Islet precursor cell (in vitro differentiated cells): ENCODE results near the gene TOM1L2.

ENCODE experiments used
- DNase-seq: peaks from one replicate; pipeline ENCODE4 v3.0.0-alpha.2; 2018

The TOM1L2 gene

DNA sequence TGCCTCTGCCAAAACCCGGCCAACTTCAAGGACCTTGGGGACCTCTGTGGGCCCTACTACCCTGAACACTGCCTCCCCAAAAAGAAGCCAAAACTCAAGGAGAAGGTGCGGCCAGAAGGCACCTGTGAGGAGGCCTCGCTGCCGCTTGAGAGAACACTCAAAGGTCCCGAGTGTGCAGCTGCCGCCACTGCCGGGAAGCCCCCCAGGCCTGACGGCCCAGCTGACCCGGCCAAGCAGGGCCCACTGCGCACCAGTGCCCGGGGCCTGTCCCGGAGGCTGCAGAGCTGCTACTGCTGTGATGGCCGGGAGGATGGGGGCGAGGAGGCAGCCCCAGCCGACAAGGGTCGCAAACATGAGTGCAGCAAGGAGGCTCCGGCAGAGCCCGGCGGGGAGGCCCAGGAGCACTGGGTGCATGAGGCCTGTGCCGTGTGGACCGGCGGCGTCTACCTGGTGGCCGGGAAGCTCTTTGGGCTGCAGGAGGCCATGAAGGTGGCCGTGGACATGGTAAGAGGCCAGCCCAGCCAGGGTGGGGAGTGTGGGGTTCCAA, 174.1 kb downstream of the TOM1L2 start:
- DNase-seq = no peak

GRCh38 chr17:17797119-17797809, 174.9 kb downstream of the TOM1L2 start:
- DNase-seq = no peak

DNA sequence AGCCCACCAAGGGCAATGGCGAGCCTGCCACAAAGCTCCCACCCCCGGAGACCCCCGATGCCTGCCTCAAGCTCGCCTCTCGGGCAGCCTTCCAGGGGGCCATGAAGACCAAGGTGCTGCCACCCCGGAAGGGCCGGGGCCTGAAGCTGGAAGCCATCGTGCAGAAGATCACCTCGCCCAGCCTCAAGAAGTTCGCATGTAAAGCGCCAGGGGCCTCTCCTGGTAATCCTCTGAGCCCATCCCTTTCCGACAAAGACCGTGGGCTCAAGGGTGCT, 175.5 kb downstream of the TOM1L2 start:
- no peak for DNase-seq

GRCh38 chr17:17795946-17796786, 176.0 kb downstream of the TOM1L2 start:
- no peak for DNase-seq

DNA sequence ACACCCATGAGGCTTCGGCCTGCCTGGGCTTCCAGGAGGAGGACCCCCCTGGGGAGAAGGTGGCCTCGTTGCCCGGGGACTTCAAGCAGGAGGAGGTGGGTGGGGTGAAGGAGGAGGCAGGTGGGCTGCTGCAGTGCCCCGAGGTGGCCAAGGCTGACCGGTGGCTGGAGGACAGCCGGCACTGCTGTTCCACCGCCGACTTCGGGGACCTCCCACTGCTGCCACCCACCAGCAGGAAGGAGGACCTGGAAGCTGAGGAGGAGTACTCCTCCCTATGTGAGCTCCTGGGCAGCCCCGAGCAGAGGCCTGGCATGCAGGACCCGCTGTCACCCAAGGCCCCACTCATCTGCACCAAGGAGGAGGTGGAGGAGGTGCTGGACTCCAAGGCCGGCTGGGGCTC, 176.9 kb downstream of the TOM1L2 start:
- no peak for DNase-seq

DNA sequence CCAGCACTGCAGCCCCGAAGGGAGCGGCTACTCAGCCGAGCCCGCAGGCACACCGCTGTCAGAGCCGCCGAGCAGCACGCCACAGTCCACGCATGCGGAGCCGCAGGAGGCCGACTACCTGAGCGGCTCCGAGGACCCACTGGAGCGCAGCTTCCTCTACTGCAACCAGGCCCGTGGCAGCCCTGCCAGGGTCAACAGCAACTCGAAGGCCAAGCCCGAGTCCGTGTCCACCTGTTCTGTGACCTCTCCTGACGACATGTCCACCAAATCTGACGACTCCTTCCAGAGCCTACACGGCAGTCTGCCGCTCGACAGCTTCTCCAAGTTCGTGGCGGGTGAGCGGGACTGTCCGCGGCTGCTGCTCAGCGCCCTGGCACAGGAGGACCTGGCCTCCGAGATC, 177.8 kb downstream of the TOM1L2 start:
- no peak for DNase-seq
